ENCODE measurements around the gene PCBP4.

GRCh38 chr3:51937611-51938450 is 29.4 kb downstream of the PCBP4 start:
- no peak for TF ChIP-seq POLR2AphosphoS5 (IDR thresholded peaks at IDR 0.05)
- TF ChIP-seq, protein P1, sequence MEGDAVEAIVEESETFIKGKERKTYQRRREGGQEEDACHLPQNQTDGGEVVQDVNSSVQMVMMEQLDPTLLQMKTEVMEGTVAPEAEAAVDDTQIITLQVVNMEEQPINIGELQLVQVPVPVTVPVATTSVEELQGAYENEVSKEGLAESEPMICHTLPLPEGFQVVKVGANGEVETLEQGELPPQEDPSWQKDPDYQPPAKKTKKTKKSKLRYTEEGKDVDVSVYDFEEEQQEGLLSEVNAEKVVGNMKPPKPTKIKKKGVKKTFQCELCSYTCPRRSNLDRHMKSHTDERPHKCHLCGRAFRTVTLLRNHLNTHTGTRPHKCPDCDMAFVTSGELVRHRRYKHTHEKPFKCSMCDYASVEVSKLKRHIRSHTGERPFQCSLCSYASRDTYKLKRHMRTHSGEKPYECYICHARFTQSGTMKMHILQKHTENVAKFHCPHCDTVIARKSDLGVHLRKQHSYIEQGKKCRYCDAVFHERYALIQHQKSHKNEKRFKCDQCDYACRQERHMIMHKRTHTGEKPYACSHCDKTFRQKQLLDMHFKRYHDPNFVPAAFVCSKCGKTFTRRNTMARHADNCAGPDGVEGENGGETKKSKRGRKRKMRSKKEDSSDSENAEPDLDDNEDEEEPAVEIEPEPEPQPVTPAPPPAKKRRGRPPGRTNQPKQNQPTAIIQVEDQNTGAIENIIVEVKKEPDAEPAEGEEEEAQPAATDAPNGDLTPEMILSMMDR (IDR thresholded peaks at IDR 0.05 in 8 of 11, conservative IDR thresholded peaks at IDR 0.05 in 3 of 11), result no peak
